Right hindlimb (tissue), 1 donor: ENCODE measurements around the gene CCDC12.
"Not testable (repeated sequence)": the region's sequence is repeated elsewhere in the genome, so short reads cannot be mapped to it uniquely, and the experiment has no call there.

Source experiments
- DNase-seq: peaks from one replicate; pipeline ENCODE4 v3.0.0-alpha.2; 2018

Gene CCDC12

GRCh38 chr3:46921041-46921440 lies 55.5 kb downstream of the CCDC12 start:
- DNase-seq, result no peak

GRCh38 chr3:46918634-46919033 lies 57.9 kb downstream of the CCDC12 start:
- DNase-seq, result no peak

- DNase-seq, result no peak
These were observed 58.3 kb downstream of the CCDC12 start for GRCh38 chr3:46918202-46918601.

GRCh38 chr3:46917257-46917656 lies 59.3 kb downstream of the CCDC12 start:
- DNase-seq, result no peak

GRCh38 chr3:46916799-46917198 lies 59.7 kb downstream of the CCDC12 start:
- no peak for DNase-seq

- no peak for DNase-seq
These were observed 60.3 kb downstream of the CCDC12 start for GRCh38 chr3:46916278-46916677.

- no peak for DNase-seq
These were observed 61.2 kb downstream of the CCDC12 start for GRCh38 chr3:46915297-46915822.

GRCh38 chr3:46914849-46915248 lies 61.7 kb downstream of the CCDC12 start:
- no peak for DNase-seq

- DNase-seq, result peak; percentile 40
These were observed 62.9 kb downstream of the CCDC12 start for GRCh38 chr3:46913644-46914043.

- no peak for DNase-seq
These were observed 63.6 kb downstream of the CCDC12 start for GRCh38 chr3:46912986-46913385.

GRCh38 chr3:46910914-46911313 lies 65.6 kb downstream of the CCDC12 start:
- DNase-seq, result not testable (repeated sequence)

- DNase-seq, result peak; percentile 18
These were observed 66.3 kb downstream of the CCDC12 start for GRCh38 chr3:46910166-46910760.

- DNase-seq, result peak; percentile 93
These were observed 66.9 kb downstream of the CCDC12 start for GRCh38 chr3:46909535-46910161.

GRCh38 chr3:46908986-46909534 lies 67.5 kb downstream of the CCDC12 start:
- no peak for DNase-seq

GRCh38 chr3:46908294-46908985 lies 68.1 kb downstream of the CCDC12 start:
- peak; percentile 75 for DNase-seq

GRCh38 chr3:46907960-46908293 lies 68.6 kb downstream of the CCDC12 start:
- no peak for DNase-seq

GRCh38 chr3:46907271-46907670 lies 69.3 kb downstream of the CCDC12 start:
- DNase-seq, result peak; percentile 27

- DNase-seq, result peak; percentile 27
These were observed 70.0 kb downstream of the CCDC12 start for GRCh38 chr3:46906471-46907058.

- peak; percentile 28 for DNase-seq
These were observed 70.7 kb downstream of the CCDC12 start for GRCh38 chr3:46905661-46906451.

GRCh38 chr3:46905213-46905560 lies 71.4 kb downstream of the CCDC12 start:
- DNase-seq, result peak; percentile 18

GRCh38 chr3:46904303-46905212 lies 72.0 kb downstream of the CCDC12 start:
- peak; percentile 24 for DNase-seq
